Right cardiac atrium (tissue), 5 donors: ENCODE data around the gene PPP4R1. TPM values are rescaled to one million over a fixed set of nuclear protein-coding genes. Genes with fewer than 3 reads are reported as not detected.

Source experiments
- ATAC-seq, 2 donors: fragments of 200-7000 bp; cut with Tn5 transposase; one replicate each; pipeline versions ENCODE4 v1.8.0 to v1.9.1; 2020; ENCODE audit warnings: moderate library complexity in 2 of 2, mild to moderate bottlenecking in 1 of 2
- DNase-seq, 3 donors: peaks; one replicate each; pipeline ENCODE4 v3.0.0-alpha.2; 2020
- H3K27ac ChIP-seq: one replicate; pipeline ENCODE4 v1.5.1; 2013; ENCODE audit warnings: mild to moderate bottlenecking, low read length, control low read depth, moderate library complexity
- H3K27me3 ChIP-seq: one replicate; pipeline ENCODE4 v1.6.1; 2013; ENCODE audit not compliant: control insufficient read depth, insufficient read depth
- H3K4me1 ChIP-seq: one replicate; pipeline ENCODE4 v1.6.1; 2013; ENCODE audit warnings: low read length; ENCODE audit not compliant: control insufficient read depth, insufficient read depth
- H3K4me3 ChIP-seq: one replicate; pipeline ENCODE4 v1.5.1; 2013; ENCODE audit warnings: low read length, control low read depth
- H3K9me3 ChIP-seq: one replicate; pipeline ENCODE4 v1.6.1; 2013; ENCODE audit warnings: low read length; ENCODE audit not compliant: control insufficient read depth
- WGBS: extraction: QIAGEN DNeasy Blood & Tissue Kit; methylation state at CpG from one replicate; pipeline ENCODE4 v1.1.7; 2013; 5-methylcytosine and 5-hydroxymethylcytosine counted together
- intact Hi-C, 4 donors: fragments of 100-400 bp; cut with DNase I; formaldehyde crosslinking; loops; one replicate each; pipeline versions ENCODE4 v1.11.0 to v1.14.0; 2022 to 2023
- polyA plus RNA-seq: library from polyadenylated mRNA; stranded (reverse); fragments of 200-250 nt; gene quantifications from one replicate; pipeline ENCODE4 v1.2.3, GENCODE V29; 2013
- total RNA-seq, 4 donors: library from RNA; stranded (reverse); fragmentation: NEBNext Ultra II Directional; extraction: Animal tissue kit (Norgen Biotek cat#: 25700); gene quantifications; one replicate each; pipeline ENCODE4 v1.2.1, GENCODE V29; 2021
- donor health status: healthy with polysubstance abuse.
- donor health status: DM: no; HTN: yes; CAD: no.
- donor health status: DM: no; HTN: no; CAD: no.
- donor health status: DM: no; HTN: yes; CAD: no; lungs with severe emphysema.
- donor health status: DM: yes; HTN: yes; CAD: no.

The PPP4R1 gene
- total and polyA plus RNA-seq, 5 donors, result 18.8 to 95.8 (median 63.1) TPM

GRCh38 chr18:9507565-9508088 lies 106.7 kb downstream of the PPP4R1 start:
- WGBS, result 80% methylated on average over 2 of the region's 2 CpGs
- Histone ChIP-seq H3K27me3 (no peaks in the 10 kb centered on the region), H3K4me1 (peaks cover 3% of the 10 kb centered on the region), H3K9me3 (no peaks in the 10 kb centered on the region), H3K4me3 (no peak overlapping the region), H3K27ac (no peak overlapping the region)
- intact Hi-C loops, result no loop called here
- ATAC-seq, result no peak
- no peak for DNase-seq

- DNase-seq (no peak), ATAC-seq (peak in 1 of 2 donors; percentile 71)
- 61% methylated on average over 4 of the region's 4 CpGs for WGBS
- Histone ChIP-seq H3K27ac (no peak overlapping the region), H3K9me3 (no peaks in the 10 kb centered on the region), H3K4me1 (peaks cover 3% of the 10 kb centered on the region), H3K27me3 (no peaks in the 10 kb centered on the region), H3K4me3 (no peak overlapping the region)
- intact Hi-C loops, result no loop called here
Observed at GRCh38 chr18:9506046-9506792, 108.1 kb downstream of the PPP4R1 start.

Other genes with a start within 250 kb of the PPP4R1 start
- 10 to 100 TPM; 44.9 to 57.5 (median 48.6) TPM for gene RALBP1, start 139.0 kb downstream of the PPP4R1 start, total RNA-seq
- 32.4 TPM for gene RALBP1, start 139.0 kb downstream of the PPP4R1 start, polyA plus RNA-seq
- gene RAB31, start 93.7 kb upstream of the PPP4R1 start, total RNA-seq, result 10 to 100 TPM; 21.5 to 42.3 (median 26.0) TPM
- 9.1 TPM for gene RAB31, start 93.7 kb upstream of the PPP4R1 start, polyA plus RNA-seq